GM20000 (cell line): ENCODE measurements around the gene MAP7D1.
A peak's percentile ranks its signal among the peaks of the same experiment; 100 is the strongest.

ENCODE experiments used
- DNase-seq: peaks from one replicate; pipeline ENCODE4 v3.0.0; 2012; ENCODE audit warnings: low spot score
- TF ChIP-seq, protein P1 (sequence below): IDR thresholded peaks from 2 replicates; pipeline ENCODE4 v1.5.1; 2012; ENCODE audit warnings: mild to moderate bottlenecking, control low read depth; ENCODE audit errors: extremely low read depth, missing control alignments

MAP7D1 gene

DNA sequence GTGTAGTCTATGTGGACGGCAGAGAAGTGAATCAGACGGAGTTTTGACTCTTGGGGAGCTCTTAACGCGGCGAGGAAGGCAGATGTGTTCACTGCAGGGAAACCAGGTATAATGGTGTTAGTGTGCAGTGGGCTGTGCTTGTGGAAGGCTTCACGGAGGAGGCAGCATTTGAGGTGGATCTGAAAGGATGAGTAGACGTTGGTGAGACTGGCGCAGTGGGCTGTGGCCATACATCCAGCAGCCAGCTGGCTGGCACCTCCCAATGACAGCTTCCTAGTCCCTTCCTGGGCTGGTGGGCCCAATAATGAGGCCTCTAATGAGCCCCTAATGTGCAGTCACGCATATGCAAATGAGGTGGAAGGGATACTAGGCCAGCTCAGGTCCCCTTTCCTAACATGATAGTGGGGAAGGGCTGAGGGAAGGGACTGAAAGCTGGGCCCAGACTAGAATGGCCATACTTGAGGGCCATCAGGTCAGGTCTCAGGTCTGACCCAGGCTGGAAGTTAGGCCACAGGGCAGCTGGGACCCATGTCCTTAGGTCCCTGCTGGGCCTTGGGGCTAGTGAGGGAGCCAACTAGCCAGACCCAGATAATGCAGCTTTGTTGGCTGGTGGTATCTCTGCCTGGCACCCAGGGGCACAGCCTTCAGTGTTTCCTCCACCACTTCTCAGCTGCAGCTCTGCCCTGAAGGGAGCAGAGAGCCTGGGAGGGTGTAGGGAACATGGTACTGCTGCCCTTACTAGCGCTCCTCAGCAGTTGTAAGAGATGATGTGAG is 3.8 kb downstream of the MAP7D1 start:
- TF ChIP-seq, protein P1, sequence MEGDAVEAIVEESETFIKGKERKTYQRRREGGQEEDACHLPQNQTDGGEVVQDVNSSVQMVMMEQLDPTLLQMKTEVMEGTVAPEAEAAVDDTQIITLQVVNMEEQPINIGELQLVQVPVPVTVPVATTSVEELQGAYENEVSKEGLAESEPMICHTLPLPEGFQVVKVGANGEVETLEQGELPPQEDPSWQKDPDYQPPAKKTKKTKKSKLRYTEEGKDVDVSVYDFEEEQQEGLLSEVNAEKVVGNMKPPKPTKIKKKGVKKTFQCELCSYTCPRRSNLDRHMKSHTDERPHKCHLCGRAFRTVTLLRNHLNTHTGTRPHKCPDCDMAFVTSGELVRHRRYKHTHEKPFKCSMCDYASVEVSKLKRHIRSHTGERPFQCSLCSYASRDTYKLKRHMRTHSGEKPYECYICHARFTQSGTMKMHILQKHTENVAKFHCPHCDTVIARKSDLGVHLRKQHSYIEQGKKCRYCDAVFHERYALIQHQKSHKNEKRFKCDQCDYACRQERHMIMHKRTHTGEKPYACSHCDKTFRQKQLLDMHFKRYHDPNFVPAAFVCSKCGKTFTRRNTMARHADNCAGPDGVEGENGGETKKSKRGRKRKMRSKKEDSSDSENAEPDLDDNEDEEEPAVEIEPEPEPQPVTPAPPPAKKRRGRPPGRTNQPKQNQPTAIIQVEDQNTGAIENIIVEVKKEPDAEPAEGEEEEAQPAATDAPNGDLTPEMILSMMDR, result no peak
- no peak for DNase-seq

DNA sequence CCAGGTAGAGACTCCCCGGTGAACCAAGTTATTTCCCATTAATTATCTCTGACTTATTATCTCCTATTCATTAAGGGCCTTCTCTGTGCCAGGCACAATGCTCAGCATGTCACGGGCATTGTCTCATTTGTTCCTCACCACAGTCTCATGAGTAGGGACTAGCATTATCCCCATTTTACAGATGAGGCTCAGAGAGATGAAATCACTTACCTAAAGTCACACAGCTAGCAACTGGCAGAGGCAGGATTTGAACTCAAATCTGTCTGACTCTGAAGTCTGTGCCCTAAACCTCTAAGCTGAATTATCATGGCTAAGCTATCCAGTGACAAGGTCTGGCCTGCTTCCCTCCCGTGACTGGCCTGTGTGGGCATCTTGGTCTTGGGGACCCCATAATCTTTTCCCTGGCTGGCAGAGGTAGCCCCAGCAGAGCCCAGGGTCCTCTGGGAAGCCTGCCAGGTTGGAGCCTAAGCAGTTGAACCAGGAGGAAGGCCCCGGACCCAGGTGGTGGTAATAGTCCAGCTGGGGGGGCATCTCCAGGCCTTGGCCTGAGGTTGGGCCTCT is 4.5 kb downstream of the MAP7D1 start:
- DNase-seq, result no peak
- TF ChIP-seq, protein P1, result no peak

DNA sequence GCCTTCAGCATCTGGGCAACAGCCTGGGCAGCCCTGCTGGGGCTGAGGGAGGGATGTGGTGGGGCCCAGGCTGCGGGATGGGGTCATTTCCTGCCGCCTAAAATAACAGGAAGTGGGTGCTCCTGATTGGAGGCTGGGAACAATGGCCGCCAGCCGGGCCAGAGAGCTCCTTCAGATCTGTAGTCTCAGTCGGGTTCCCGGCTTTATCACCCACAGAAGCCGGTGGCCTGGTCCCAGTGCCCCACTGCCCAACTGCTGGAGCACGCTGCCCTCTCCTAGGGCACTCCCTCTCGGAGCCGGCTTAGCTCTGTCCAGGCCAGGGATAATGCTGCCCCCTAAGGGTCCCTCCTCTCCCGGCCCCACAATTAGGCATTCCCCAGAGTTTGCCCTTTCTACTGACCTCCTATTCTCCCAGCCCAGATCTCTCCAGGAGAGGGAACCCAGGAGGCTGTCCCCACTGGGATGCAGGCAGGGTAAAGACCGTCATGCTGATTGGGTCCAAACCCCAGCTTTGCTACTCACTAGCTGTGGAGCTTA is 5.1 kb downstream of the MAP7D1 start:
- TF ChIP-seq, protein P1, result peak; percentile 40
- DNase-seq, result peak; percentile 75

DNA sequence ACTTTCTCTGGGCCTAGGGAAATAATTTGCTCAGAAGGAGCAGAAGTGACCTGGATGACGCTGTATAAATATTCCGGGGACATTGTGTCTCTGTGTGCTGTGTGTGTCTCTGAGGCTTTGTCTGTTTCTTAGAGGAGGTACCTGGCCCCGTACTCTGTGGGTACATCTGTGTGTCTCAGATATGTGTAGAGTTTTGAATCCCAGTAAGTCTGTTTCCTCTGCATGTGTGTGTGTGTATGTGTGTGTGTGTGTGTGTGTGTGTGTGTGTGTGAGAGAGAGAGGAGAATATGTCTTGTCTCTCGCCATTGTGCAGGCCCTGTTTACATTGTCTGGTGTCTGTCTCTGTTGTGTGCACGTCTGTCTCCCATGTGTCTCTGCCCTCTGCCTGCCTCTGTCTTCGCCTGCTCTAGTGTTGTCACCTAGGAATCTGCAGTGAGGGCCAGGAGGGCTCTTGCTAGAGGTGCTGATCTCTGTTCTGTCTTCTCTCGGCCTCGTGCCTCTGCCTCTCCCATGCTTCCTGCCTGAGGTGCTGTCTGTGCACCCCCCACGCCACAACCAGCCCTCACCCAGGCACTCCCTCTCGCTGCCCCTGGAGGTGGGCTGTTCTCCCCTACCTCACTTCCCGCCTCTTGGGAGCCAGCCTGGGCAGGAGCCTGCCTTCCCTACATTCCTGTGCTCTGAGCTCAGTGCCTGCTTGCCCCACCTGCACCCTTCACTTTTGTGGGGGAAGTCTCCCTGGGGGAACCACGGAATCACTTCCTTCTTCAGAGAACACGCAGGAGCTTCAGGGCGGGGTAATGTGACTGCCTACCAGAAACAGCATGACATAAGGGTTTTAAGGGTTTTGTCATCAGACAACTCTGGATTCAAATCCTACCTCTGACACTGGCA is 5.9 kb downstream of the MAP7D1 start:
- TF ChIP-seq, protein P1, result no peak
- DNase-seq, result peak; percentile 73

DNA sequence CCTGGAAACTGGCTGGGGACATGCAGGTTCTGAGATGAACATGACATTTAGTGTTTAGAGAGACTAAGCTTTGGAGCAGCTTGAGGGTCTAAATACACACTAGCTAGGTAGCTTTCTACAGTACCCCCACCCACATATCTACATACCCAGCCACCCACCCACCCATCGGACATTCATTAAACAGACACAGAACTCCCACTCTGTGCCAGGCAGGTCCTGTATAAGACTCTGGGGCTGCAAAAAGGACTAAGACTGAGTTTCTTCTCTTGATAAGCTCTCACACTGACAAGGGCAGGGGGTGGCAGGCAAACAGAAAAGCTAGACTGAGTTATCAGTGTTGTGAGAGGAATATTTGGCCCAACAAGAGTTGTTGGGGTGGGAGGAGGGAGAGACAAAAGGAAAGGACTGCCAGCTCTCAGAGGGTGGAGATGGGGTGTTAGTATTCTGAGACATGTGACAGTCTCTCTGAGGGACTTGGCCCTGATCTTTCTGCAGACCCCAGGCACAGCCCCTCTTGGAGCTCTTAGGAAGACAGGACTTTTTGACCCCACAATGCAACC is 6.8 kb downstream of the MAP7D1 start:
- no peak for DNase-seq
- TF ChIP-seq, protein P1, result no peak

DNA sequence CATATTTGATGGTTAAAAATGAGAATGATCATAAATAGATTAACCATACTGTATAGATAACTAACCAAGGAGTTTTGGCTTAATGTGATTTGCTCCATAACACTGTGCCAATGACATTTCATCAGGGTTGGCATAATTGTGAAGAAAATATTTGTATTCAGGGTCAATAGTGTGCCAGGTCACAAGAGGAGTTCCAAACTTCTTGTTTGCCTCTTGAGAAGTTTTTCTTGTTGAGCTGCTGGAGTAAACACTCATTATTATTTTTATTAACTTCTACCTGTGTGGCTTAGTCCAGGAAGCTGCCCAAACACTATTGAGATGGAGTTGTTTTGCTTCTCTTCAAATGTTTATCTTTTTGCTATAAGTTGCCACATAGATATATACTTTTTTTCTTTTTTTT is 7.5 kb downstream of the MAP7D1 start:
- no peak for DNase-seq

More for the DNA sequence above, 7.5 kb downstream of the MAP7D1 start:
- TF ChIP-seq, protein P1, result no peak
